K562 (cell line): Measurements from ENCODE around the gene KIR3DL2. TPM values are rescaled to one million over a fixed set of nuclear protein-coding genes. Genes with fewer than 3 reads are reported as not detected.
"Not testable (repeated sequence)": the region's sequence is repeated elsewhere in the genome, so short reads cannot be mapped to it uniquely, and the experiment has no call there.

ENCODE experiments used
- ATAC-seq: fragments of 200-7000 bp; cut with Tn5 transposase; 3 replicates; pipeline ENCODE4 v1.9.1; 2020; ENCODE audit warnings: moderate library complexity
- BruUV-seq: library from RNA; stranded (reverse); fragments of 400-500 nt; replicated peaks from 2 replicates; lab custom pipeline; 2021; lab: Mats Ljungman, UMichigan
- CTCF ChIA-PET: fragments of 300-600 bp; formaldehyde crosslinking; extraction: SDS; loops from one replicate; lab custom pipeline; 2021; ENCODE audit warnings: low intra/inter-chr PET ratio; lab: Yijun Ruan, JAX
- POLR2A ChIA-PET: fragments of 300-600, 350-650 bp; sonication (Branson Sonifier 250); formaldehyde crosslinking; extraction: SDS; loops from one replicate; lab custom pipeline; 2021; ENCODE audit warnings: antibody characterized with exemption, inconsistent platforms; lab: Yijun Ruan, JAX
- DNase-seq, 4 experiments: peaks; one replicate each; pipeline versions ENCODE4 v3.0.0 to v3.0.0-alpha.2; 2011 to 2018; ENCODE audit warnings: low spot score in 3 of 4, mixed read lengths in 3 of 4; ENCODE audit errors: extremely low read depth in 1 of 4
- FAIRE-seq: peaks from 2 replicates; lab custom pipeline; 2011; peaks lifted over from hg19 to GRCh38; lab: Jason Lieb, UNC
- H2AFZ ChIP-seq: 2 replicates; pipeline ENCODE4 v1.6.0; 2011; ENCODE audit warnings: low read depth, low read length, control low read depth, inconsistent platforms
- H3K27ac ChIP-seq: fragments of 200-600 bp; 3 replicates; pipeline ENCODE4 v1.8.0; 2011; ENCODE audit warnings: low read depth, mild to moderate bottlenecking, control low read depth, inconsistent platforms, low read length, moderate library complexity, mixed read lengths; ENCODE audit errors: extremely low read depth
- H3K27me3 ChIP-seq, 2 experiments: fragments of 300-600 bp in 1 of 2; 2 replicates in 1 of 2; 3 replicates in 1 of 2; pipeline versions ENCODE4 v1.6.0 to v1.8.0; 2011; ENCODE audit warnings: inconsistent platforms in 2 of 2, low read length in 2 of 2, mild to moderate bottlenecking in 1 of 2, mixed read lengths in 1 of 2, moderate library complexity in 1 of 2; ENCODE audit not compliant: control insufficient read depth in 2 of 2, insufficient read depth in 2 of 2
- H3K36me3 ChIP-seq: fragments of 300-600 bp; 3 replicates; pipeline ENCODE4 v1.8.0; 2011; ENCODE audit warnings: mild to moderate bottlenecking, low read length, inconsistent platforms; ENCODE audit not compliant: control insufficient read depth, insufficient read depth
- H3K4me1 ChIP-seq, 2 experiments: fragments of 200-600 bp in 1 of 2; replicated peaks in 1 of 2; 2 replicates in 1 of 2; 3 replicates in 1 of 2; pipeline versions ENCODE4 v1.5.1 to v1.8.0; 2011; ENCODE audit warnings: inconsistent platforms in 2 of 2, low read length in 2 of 2, mild to moderate bottlenecking in 1 of 2, mixed read lengths in 1 of 2, moderate library complexity in 1 of 2; ENCODE audit not compliant: control insufficient read depth in 2 of 2, insufficient read depth in 2 of 2
- H3K4me2 ChIP-seq: 2 replicates; pipeline ENCODE4 v1.6.1; 2011; ENCODE audit warnings: low read length, control low read depth, inconsistent platforms, mixed read lengths; ENCODE audit not compliant: insufficient read depth
- H3K4me3 ChIP-seq: fragments of 200-600 bp; sonication (generic), shearing (Covaris generic); 2 replicates; pipeline ENCODE4 v1.5.1; 2016; ENCODE audit warnings: control low read depth, inconsistent platforms
- H3K79me2 ChIP-seq: fragments of 200-600 bp; 3 replicates; pipeline ENCODE4 v1.8.0; 2011; ENCODE audit warnings: low read length, inconsistent platforms; ENCODE audit not compliant: control insufficient read depth, insufficient read depth
- H3K9ac ChIP-seq, 2 experiments: 2 replicates each; pipeline versions ENCODE4 v1.6.0 to v1.6.1; 2011; ENCODE audit warnings: low read depth in 2 of 2, low read length in 2 of 2, control low read depth in 1 of 2, inconsistent platforms in 1 of 2, mild to moderate bottlenecking in 1 of 2, mixed read lengths in 1 of 2; ENCODE audit not compliant: insufficient read depth in 1 of 2
- H3K9me1 ChIP-seq: one replicate; pipeline ENCODE4 v1.6.0; 2011; ENCODE audit warnings: inconsistent platforms, mild to moderate bottlenecking, low read length, moderate library complexity; ENCODE audit not compliant: control insufficient read depth, insufficient read depth
- H3K9me3 ChIP-seq: replicated peaks from 2 replicates; pipeline ENCODE4 v1.5.1; 2011; ENCODE audit warnings: low read depth, low read length, inconsistent platforms; ENCODE audit not compliant: control insufficient read depth, insufficient read depth
- H4K20me1 ChIP-seq: replicated peaks from 2 replicates; pipeline ENCODE4 v1.6.1; 2011; ENCODE audit warnings: low read length, inconsistent platforms, mixed read lengths; ENCODE audit not compliant: control insufficient read depth, insufficient read depth
- FOSL1 ChIP-seq: fragments of 200-800 bp; sonication (Bioruptor generic); conservative IDR thresholded peaks from 2 replicates; pipeline ENCODE4 v1.6.1; 2016; ENCODE audit warnings: missing genetic modification characterization, missing compliant biosample characterization
- JUND ChIP-seq, 2 experiments: IDR thresholded peaks; 2 replicates in 1 of 2; 3 replicates in 1 of 2; pipeline ENCODE4 v1.6.1; 2011; ENCODE audit warnings: borderline replicate concordance in 2 of 2, low read depth in 2 of 2, low read length in 2 of 2, improper control_type of control experiment in 1 of 2, missing biosample characterization in 1 of 2, missing genetic modification characterization in 1 of 2, missing genetic modification reagents in 1 of 2
- MEIS2 ChIP-seq: fragments of 450-650 bp; IDR thresholded peaks from 2 replicates; pipeline ENCODE4 v1.6.1; 2014; ENCODE audit warnings: mild to moderate bottlenecking; ENCODE audit not compliant: partially characterized antibody
- NFE2 ChIP-seq: IDR thresholded peaks from 2 replicates; pipeline ENCODE4 v1.6.1; 2014; ENCODE audit warnings: antibody characterized with exemption, low read depth
- WGBS: fragments of 100-300 bp; shearing (Covaris generic); methylation state at CpG from one replicate; pipeline ENCODE4 v1.1.6; 2016; ENCODE audit warnings: low coverage, mixed read lengths; ENCODE audit not compliant: insufficient coverage; ENCODE audit errors: missing lambda C conversion rate; 5-methylcytosine and 5-hydroxymethylcytosine counted together
- in situ Hi-C: fragments of 300-500 bp; cut with MboI; formaldehyde crosslinking; loops from 4 replicates; pipeline ENCODE4 v1.15.0; 2018; ENCODE audit warnings: inconsistent platforms, mixed read lengths
- intact Hi-C: fragments of 100-400 bp; cut with micrococcal nuclease; formaldehyde crosslinking; loops from 2 replicates; pipeline ENCODE4 v1.14.2; 2022
- polyA plus RNA-seq, 8 experiments: library from polyadenylated mRNA; depleted of rRNA in 4 of 8; stranded (reverse) in 5 of 8; unstranded in 3 of 8; fragments of >200 nt; fragmentation: Nextera tagmentation in 2 of 8; fragmentation: Illumina TruSeq in 1 of 8; extraction: Ambion mirVana in 2 of 8; extraction: Trizol in 1 of 8; gene quantifications; 2 replicates each; pipeline versions ENCODE4 v1.2.1 to v1.2.3, GENCODE V29; 2011 to 2014; ENCODE audit warnings: inconsistent platforms in 1 of 8, missing spikeins in 1 of 8
- total RNA-seq, 7 experiments: library from RNA; depleted of rRNA in 6 of 7; stranded (reverse); fragments of >200 nt in 6 of 7; fragmentation: Illumina TruSeq in 2 of 7; extraction: Trizol in 2 of 7; gene quantifications; 2 replicates each; pipeline versions ENCODE4 v1.2.1 to v1.2.3, GENCODE V29; 2011 to 2021; ENCODE audit warnings: low replicate concordance in 1 of 7

KIR3DL2 gene
- total and polyA plus RNA-seq, 9 of the 15 experiments (the other 6 are each of a cell fraction or from before 2014, with no cell fraction given), result not detected

DNA sequence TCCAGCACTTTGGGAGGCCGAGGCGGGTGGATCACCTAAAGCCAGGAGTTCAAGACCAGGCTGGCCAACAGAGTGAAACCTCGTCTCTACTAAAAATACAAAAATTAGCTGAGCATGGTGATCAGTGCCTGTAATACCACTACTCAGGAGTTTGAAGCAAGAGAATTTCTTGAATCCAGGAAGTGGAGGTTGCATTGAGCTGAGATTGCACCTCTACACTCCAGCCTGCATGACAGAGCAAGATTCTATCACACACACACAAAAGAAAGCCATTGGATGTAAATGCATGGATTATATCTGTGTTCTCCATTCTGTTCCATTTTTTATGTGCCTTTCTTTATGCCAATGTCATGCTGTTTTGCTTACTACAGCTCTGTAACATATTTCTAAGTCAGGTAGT, 8.2 kb downstream of the KIR3DL2 start:
- POLR2A ChIA-PET, ATAC-seq, FAIRE-seq, H3K9me1 ChIP-seq, H3K4me1 ChIP-seq, H3K27me3 ChIP-seq, CTCF ChIA-PET, H3K9ac ChIP-seq, H3K27ac ChIP-seq, DNase-seq, H3K9me3 ChIP-seq, H3K4me3 ChIP-seq, H3K79me2 ChIP-seq, BruUV-seq, H4K20me1 ChIP-seq, H2AFZ ChIP-seq, H3K4me2 ChIP-seq, H3K36me3 ChIP-seq: not testable (repeated sequence)
- TF ChIP-seq NFE2, result peak; percentile 32; the same call in 1 of the 2 replicates
- WGBS, result 0% methylated on average over 3 of the region's 3 CpGs
- in situ Hi-C loops (loop anchor here (5.0 kb wide), 1 partner anchor 36 kb away; no protein-coding TSS in a partner anchor), intact Hi-C loops (loop anchor here (5.0 kb wide), 1 partner anchor 36 kb away; no protein-coding TSS in a partner anchor)

DNA sequence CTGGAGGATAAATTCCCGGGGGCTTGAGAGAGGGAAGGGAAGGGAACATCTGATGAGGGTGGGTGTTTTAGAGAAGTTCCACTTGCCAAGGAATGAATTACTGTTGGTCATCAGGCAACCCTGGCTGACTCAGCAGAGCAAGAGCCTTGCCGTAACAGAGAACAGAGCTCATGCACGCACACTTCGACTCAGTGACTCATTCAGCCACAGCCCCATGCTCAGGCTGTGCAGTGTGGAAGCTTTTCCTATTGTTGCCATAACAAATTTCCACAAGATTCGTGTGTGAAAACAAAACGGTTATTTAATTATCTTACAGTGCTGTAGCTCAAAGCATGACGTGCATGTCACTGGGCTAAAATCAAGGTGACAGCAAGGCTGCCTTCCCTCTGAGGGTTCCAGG, 9.2 kb downstream of the KIR3DL2 start:
- FAIRE-seq; H3K9me1 ChIP-seq; H4K20me1 ChIP-seq; H3K4me1 ChIP-seq; H3K4me3 ChIP-seq; H3K36me3 ChIP-seq; BruUV-seq; CTCF ChIA-PET; H3K4me2 ChIP-seq; H3K27ac ChIP-seq; POLR2A ChIA-PET; H2AFZ ChIP-seq; H3K9me3 ChIP-seq; H3K79me2 ChIP-seq; H3K27me3 ChIP-seq; ATAC-seq; H3K9ac ChIP-seq; TF ChIP-seq JUND (IDR thresholded peaks at IDR 0.05; ENCODE audit: borderline replicate concordance, low read depth, low read length): not testable (repeated sequence)
- WGBS, result 0% methylated on average over 7 of the region's 7 CpGs
- TF ChIP-seq JUND (tag; IDR thresholded peaks at IDR 0.05; ENCODE audit: borderline replicate concordance, low read depth, low read length) (0 out of 3 replicates have a peak, but pooled peaks have one; percentile 18), FOSL1 (tag) (peak; percentile 69), MEIS2 (peak; percentile 4)
- in situ Hi-C loops (loop anchor here (5.0 kb wide), 1 partner anchor 37 kb away; no protein-coding TSS in a partner anchor), intact Hi-C loops (loop anchor here (5.0 kb wide), 1 partner anchor 37 kb away; no protein-coding TSS in a partner anchor)
- DNase-seq, result peak in 1 of 4 experiments; percentile 6
